Measurements from ENCODE around the gene DKK3. TPM values are rescaled to one million over a fixed set of nuclear protein-coding genes. Genes with fewer than 3 reads are reported as not detected.
A peak's percentile ranks its signal among the peaks of the same experiment; 100 is the strongest.

DKK3 gene
- total RNA-seq, 2 donors from 2014 or later, result 732 to 847 TPM

DNA sequence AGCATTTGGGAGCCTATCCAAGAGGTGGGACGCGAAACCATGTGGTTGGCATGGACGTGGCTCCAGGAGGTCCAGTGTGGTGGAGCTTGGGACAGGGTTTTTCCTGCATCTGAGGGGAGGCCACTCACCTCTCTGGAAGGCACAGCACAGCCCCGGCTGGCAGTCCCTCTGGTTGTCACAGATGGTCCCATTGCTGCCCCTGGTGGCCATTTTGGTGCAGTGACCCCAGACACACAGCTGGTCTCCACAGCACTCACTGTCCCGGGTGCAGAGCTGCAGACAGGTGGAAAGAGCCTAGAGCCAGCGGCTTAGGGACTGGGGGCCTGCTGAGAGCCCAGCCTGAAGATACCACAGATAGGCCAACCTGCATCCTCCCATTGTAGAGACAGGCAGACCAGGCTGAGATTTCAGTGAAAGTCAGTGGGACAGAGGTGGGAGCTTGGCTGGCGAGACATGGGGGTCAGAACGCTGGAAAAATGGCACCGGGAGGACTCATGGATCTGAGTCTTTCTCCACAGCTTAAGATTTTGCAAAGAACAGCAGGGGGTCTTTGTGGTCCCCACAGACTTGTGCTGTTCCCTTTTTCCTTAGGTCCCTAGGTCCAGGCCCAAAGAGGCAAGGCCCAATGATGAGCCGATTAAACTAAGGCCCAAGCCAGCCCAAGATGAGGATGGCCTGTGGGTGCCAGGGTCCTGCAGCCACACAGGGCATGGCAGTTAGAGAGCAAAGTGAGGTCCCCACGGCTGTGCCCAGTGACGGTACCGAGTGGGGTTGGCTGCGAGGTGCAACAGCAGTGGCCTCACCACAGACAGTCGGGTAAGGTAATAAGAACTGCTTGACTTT, 41.4 kb downstream of the DKK3 start:
- Histone ChIP-seq H3K27ac (no peak overlapping the region), H3K27me3 (replicated peaks; ENCODE audit: insufficient read depth) (no peaks in the 10 kb centered on the region), H3K36me3 (no peaks in the 10 kb centered on the region), H3K9me3 (no peaks in the 10 kb centered on the region), H3K4me3 (no peak overlapping the region), H3K4me1 (ENCODE audit: control insufficient read depth in 1 of 2, low read depth in 2 of 2) (peaks cover 0 to 41% of the 10 kb centered on the region in 2 donors)
- TF ChIP-seq, protein P1, sequence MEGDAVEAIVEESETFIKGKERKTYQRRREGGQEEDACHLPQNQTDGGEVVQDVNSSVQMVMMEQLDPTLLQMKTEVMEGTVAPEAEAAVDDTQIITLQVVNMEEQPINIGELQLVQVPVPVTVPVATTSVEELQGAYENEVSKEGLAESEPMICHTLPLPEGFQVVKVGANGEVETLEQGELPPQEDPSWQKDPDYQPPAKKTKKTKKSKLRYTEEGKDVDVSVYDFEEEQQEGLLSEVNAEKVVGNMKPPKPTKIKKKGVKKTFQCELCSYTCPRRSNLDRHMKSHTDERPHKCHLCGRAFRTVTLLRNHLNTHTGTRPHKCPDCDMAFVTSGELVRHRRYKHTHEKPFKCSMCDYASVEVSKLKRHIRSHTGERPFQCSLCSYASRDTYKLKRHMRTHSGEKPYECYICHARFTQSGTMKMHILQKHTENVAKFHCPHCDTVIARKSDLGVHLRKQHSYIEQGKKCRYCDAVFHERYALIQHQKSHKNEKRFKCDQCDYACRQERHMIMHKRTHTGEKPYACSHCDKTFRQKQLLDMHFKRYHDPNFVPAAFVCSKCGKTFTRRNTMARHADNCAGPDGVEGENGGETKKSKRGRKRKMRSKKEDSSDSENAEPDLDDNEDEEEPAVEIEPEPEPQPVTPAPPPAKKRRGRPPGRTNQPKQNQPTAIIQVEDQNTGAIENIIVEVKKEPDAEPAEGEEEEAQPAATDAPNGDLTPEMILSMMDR (IDR thresholded peaks at IDR 0.05), result peak; percentile 81
- ATAC-seq (ENCODE audit: insufficient number of reproducible peaks, low FRiP score, low read depth) (no peak), DNase-seq (ENCODE audit: low spot score) (no peak)

DNA sequence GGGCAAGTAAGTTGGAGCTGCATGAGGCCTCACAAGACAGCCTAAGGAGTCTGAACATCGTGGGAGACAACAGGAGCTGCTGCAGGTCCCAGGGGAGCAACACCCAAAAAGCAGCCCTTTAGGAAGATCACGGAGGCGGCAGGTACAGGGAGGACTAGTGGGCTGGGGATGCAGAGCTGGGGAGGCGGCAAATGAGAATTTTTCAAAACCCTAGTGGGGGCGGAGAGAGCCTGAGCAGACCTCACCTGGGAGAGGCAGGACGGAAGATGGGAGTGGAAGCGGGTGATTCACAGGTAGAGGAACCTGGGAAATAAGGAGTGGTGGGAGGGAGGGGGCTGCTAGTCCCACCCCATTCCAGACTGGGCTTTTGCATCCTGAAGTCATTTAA, 42.1 kb downstream of the DKK3 start:
- Histone ChIP-seq H3K4me1 (ENCODE audit: control insufficient read depth in 1 of 2, low read depth in 2 of 2) (peaks cover 0 to 34% of the 10 kb centered on the region in 2 donors), H3K9me3 (no peaks in the 10 kb centered on the region), H3K27ac (no peak overlapping the region), H3K4me3 (no peak overlapping the region), H3K36me3 (no peaks in the 10 kb centered on the region), H3K27me3 (replicated peaks; ENCODE audit: insufficient read depth) (no peaks in the 10 kb centered on the region)
- no peak for ATAC-seq (ENCODE audit: insufficient number of reproducible peaks, low FRiP score, low read depth)
- no peak for DNase-seq (ENCODE audit: low spot score)
- TF ChIP-seq, protein P1 (IDR thresholded peaks at IDR 0.05), result no peak

DNA sequence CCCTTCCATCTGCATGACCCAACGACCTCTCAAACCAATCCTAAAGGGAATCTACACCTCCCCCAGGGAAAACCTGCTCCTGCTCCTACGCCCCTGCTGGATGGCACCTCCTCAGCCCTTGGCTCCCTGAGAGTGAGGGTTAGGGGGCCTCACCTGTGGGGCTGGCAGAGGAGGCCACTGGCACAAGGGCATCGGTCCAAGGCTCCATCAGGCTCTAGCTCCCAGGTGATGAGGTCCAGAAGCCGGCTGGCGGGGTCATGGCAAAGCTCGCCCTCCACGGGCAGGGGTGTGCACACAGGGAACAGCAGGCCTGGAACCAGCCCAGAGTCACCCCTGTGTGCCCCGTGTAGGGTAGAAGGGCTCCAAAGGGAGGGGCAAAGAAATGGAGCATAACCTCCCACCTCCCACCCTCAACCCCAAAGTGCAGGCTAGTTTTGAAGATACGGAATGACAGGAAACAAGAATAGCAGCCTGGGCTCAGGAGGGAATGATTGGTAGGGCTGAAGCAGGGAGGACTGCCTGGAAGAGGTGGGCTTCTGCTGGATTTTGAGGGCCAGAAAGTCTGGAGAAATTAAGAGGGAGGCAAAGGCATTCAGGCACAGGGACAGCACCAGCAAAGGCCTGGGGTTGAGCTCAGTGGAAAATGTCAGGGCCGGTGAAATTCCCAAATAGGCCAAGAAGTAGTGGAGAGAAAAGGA, 42.6 kb downstream of the DKK3 start:
- TF ChIP-seq, protein P1 (IDR thresholded peaks at IDR 0.05), result no peak
- no peak for DNase-seq (ENCODE audit: low spot score)
- H3K27ac ChIP-seq, result no peak overlapping the region
- no peaks in the 10 kb centered on the region for H3K27me3 ChIP-seq (replicated peaks; ENCODE audit: insufficient read depth)
- H3K4me3 ChIP-seq, result no peak overlapping the region
- peaks cover 0 to 34% of the 10 kb centered on the region in 2 donors for H3K4me1 ChIP-seq (ENCODE audit: control insufficient read depth in 1 of 2, low read depth in 2 of 2)
- H3K9me3 ChIP-seq, result no peaks in the 10 kb centered on the region
- H3K36me3 ChIP-seq, result no peaks in the 10 kb centered on the region
- ATAC-seq (ENCODE audit: insufficient number of reproducible peaks, low FRiP score, low read depth), result no peak

DNA sequence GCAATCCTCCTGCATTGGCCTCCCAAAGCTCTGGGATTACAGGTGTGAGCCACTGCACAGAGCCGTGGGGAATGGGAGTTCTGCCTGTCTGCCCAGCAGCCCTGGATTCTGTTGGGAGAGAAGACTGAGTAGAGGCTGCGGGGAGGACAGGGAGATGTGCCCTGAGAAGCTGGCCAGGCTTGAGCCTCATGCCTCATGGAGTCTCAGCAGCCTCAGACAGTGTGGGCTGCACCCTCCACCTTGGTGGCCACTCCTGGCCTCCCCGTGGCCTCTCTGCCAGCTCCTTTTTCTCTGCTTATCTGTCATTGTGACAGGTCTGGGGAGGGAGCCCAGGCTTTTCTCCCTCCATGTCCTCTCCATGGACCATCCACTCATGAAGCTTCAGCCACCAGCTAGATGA, 43.2 kb downstream of the DKK3 start:
- no peaks in the 10 kb centered on the region for H3K9me3 ChIP-seq
- H3K4me1 ChIP-seq (ENCODE audit: control insufficient read depth in 1 of 2, low read depth in 2 of 2), result peaks cover 0 to 28% of the 10 kb centered on the region in 2 donors
- no peaks in the 10 kb centered on the region for H3K36me3 ChIP-seq
- H3K4me3 ChIP-seq, result no peak overlapping the region
- TF ChIP-seq, protein P1 (IDR thresholded peaks at IDR 0.05), result no peak
- DNase-seq (ENCODE audit: low spot score), result no peak
- no peak overlapping the region for H3K27ac ChIP-seq
- no peak for ATAC-seq (ENCODE audit: insufficient number of reproducible peaks, low FRiP score, low read depth)
- H3K27me3 ChIP-seq (replicated peaks; ENCODE audit: insufficient read depth), result no peaks in the 10 kb centered on the region

DNA sequence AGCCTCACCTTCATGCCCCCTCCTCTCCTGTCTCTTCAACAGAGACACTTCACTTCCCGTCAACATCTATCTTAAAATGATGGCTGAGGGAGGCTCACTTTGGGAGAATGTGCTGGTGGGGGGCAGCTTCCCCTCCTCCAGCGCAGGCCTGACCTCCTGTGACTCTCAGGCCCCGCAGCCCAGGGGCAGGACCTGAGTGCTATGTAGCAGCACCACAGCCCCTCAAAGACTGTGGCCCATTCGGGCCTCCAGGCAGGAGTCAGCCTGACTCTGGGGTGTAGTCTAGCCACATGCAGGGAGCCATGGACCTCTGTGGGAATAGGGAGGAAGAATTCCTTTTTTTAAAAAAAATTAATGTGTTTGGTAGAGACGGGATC, 43.7 kb downstream of the DKK3 start:
- Histone ChIP-seq H3K4me3 (no peak overlapping the region), H3K27ac (no peak overlapping the region), H3K9me3 (no peaks in the 10 kb centered on the region), H3K27me3 (replicated peaks; ENCODE audit: insufficient read depth) (no peaks in the 10 kb centered on the region), H3K36me3 (no peaks in the 10 kb centered on the region), H3K4me1 (ENCODE audit: control insufficient read depth in 1 of 2, low read depth in 2 of 2) (peaks cover 0 to 23% of the 10 kb centered on the region in 2 donors)
- TF ChIP-seq, protein P1 (IDR thresholded peaks at IDR 0.05), result no peak
- no peak for ATAC-seq (ENCODE audit: insufficient number of reproducible peaks, low FRiP score, low read depth)
- no peak for DNase-seq (ENCODE audit: low spot score)

Measured in thoracic aorta (tissue), 2 donors.